Stimulated activated CD4-positive, alpha-beta T cell treated with anti-CD3 and anti-CD28 coated beads, TNF-alpha, amount 100 ng/mL, for 4 hours (primary cell): ENCODE data around the gene CGN.

Experiments
- DNase-seq, 3 experiments: peaks; one replicate each; pipeline ENCODE4 v3.0.0-alpha.2; 2020; ENCODE audit warnings: low read depth in 3 of 3

The CGN gene

GRCh38 chr1:151510957-151511635 lies at the start of gene CGN:
Gene CGN (plus strand): TSS chr1:151511387. CDS start chr1:151518520, 7,133 bp downstream.
- DNase-seq: peak; percentile 74 to 77 (median 77)

DNA sequence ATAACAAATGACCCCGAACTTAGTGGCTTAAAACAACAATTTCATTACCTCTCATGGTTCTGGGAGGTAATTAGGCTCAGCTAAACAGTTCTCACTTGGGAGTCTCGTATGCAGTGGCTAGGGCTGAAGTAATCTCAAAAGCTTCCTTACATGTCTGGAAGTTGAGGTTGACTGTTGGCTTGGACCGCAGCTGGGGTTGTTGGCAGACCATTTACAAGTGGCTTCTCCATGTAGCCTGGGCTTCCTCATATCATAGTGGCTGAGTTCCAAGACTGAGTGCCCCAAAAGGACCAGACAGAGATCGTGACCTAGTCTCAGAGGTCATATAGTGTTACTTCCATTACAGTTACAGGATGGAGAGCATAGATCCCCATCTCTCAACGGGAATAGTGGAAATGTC lies 49.5 kb upstream of the CGN start:
- DNase-seq: no peak

- no peak for DNase-seq
Observed at GRCh38 chr1:151465026-151465425, 46.2 kb upstream of the CGN start.

GRCh38 chr1:151472856-151473731 lies 38.1 kb upstream of the CGN start:
- DNase-seq: no peak

GRCh38 chr1:151474745-151475144 lies 36.4 kb upstream of the CGN start:
- DNase-seq: no peak

DNA sequence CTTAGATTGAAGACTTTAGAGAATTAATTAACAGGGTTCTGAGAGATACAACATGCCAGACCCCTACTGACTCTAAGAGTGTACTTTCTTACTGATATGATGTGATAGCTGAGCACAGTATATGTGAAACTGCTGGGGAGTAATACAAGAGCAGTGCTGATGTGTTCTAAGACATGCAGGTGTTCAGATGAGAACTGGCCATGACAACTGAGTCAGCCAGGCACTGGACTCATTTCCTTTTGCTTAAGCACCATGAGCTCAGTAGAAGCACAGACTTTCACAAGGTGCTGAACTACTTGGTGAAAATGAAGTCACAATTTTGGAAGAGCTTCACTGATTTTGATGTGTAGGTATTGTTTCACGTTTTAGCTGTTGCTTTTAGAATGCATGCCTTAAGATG lies 36.0 kb upstream of the CGN start:
- no peak for DNase-seq

DNA sequence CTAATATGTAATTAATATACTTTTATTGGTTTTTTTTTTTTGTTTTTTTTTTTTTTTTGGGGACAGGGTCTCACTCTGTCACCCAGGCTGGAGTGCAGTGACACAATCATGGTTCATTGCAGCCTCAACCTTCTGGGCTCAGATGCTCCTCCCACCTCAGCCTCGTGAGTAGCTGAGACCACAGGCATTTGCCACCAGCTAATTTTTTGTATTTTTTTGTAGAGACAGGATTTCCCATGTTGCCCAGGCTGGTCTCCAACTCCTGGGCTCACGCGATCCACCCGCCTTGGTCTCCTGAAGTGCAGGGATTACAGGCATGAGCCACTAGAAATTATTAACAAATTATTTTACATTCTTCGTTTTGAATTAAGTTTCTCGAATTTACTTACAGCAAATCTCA lies 35.1 kb upstream of the CGN start:
- DNase-seq: no peak

GRCh38 chr1:151477066-151477465 lies 34.1 kb upstream of the CGN start:
- DNase-seq: no peak

DNA sequence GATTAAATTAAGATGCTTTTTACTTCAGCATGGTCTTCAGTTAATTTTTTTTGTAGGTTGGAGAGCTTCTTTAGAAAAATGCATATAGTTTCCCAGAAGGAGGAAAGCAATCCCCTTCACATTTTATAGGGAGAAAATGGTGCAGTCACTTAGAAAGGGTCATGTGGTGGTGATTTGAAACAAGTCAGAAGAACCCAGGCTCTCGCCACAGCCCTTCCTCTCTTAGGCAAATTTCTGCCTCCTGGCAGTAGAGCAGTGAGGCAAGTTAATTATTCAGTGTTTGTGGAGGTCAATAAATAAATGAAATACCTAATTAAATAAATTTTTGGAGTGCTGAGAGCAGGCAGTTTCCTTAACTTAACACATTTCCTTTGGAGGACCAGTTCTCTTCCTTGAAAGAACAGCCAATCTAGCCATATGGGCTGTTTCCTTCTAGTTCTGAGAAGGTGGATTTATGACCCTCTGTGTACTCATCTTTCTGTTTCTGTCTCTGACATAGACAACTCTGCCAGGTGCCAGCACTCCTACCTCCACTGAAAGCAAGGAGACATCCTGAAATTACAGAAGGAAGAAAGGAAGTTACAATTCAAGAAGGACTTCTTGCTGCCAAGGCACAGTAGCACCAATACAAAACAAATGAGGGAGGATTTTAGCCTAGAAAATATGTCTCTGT lies 32.9 kb upstream of the CGN start:
- DNase-seq: no peak

- DNase-seq: no peak
Observed at GRCh38 chr1:151478923-151479322, 32.3 kb upstream of the CGN start.

DNA sequence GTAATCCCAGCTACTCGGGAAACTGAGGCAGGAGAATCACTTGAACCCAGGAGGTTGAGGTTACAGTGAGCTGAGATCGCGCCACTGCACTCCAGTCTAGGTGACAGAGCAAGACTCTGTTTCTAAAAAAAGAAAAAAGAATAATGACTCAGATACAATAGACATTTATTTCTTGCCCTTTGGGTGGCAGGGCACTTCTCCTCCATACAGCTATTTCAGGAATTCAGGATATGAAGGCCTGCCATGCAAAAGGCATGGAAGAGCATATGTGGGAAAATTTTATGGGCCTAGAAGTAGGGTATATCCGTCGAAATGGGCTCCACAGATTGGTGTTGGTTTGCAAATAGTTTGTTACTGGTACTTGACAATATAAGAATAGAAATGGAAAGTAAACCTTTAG lies 31.7 kb upstream of the CGN start:
- DNase-seq: no peak

GRCh38 chr1:151482017-151482416 lies 29.2 kb upstream of the CGN start:
- DNase-seq: no peak

DNA sequence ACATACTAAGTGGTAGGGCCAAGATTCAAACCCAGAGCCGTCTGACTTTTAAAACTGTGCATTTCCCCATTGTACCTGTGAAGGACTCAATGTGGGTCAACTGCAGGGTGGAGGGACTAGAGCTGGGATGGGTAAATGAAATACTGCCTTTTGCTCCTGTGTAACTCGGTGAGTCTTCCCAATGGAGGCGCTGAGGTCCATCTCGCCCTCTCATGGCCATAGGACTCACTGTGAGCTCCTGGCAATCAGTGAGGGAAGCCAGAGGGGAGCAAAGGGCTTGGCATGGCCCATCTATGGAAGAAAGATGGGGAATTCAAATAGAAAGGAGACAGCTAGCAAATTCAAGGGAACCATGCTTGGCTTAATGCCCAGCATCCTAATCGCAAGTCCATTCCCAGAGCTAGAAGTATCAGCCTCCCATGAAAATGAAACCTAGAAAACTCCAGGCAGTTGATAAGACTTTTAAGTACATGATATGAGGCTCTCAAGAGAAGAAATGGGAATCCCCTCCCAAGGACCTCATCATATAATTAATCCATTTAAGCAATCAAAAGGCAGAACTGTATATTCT lies 25.4 kb upstream of the CGN start:
- no peak for DNase-seq

GRCh38 chr1:151486557-151486956 lies 24.6 kb upstream of the CGN start:
- no peak for DNase-seq

DNA sequence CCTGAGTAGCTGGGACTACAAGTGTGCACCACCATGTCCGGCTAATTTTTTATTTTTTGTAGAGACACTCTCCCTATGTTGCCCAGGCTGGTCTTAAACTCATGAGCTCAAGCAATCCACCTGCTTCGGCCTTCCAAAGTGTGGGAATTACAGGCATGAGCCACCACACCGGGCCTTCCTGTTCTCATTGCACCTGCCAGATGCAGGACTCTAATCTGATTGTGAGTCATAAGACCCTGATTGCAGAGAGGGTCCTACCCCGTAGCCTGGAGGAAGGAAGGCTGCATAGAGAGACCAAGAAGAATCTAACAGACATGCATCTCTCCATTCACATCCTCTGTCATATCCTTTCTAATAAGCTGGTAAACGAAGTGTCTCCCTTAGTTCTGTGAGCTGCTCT lies 19.5 kb upstream of the CGN start:
- DNase-seq: no peak

GRCh38 chr1:151492120-151492519 lies 19.1 kb upstream of the CGN start:
- DNase-seq: no peak

DNA sequence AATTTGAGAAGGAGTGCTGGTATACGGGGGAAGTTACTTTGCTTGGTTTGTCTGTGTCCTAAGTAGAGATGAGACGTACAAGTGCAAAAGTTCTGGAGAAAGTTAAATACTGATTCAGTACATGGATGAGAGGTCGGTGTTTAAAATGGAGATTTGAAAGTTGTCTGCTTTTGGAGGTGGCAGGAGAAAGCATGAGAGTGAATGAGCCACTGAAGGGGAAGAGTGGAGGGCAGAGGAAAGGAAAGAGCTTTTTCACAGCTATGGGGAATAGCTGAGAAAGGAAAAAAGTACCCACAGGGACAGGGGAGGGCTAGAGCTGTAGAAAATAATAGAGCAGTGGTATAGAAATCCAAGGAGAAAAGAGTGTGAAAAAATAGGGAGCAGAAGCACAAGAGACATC lies 18.1 kb upstream of the CGN start:
- no peak for DNase-seq

DNA sequence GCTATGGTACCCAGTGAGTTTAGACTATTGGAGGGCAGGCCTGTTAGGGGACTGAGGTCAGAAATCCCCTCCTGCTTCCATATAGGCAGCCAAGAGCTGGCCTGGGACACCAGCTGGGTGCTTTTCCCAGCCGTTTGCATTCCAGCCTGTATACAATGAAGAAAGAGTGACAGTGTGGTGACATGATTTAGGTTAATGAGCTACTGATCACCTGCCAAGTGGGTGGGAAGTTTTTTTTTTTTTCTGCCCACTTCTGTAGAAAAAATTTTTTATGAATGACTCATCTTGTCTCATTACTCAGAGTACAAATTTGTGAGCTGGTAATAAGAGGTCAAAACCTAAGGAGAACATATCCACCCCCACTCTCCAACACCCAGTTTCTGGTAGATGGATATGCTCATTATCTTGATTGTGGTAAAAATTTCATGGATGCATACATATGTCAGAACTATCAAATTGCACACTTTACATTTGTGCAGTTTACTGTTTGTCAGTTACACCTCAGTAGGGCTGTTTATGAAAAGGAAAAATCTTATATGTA lies 16.4 kb upstream of the CGN start:
- no peak for DNase-seq

- DNase-seq: no peak
Observed at GRCh38 chr1:151495316-151495715, 15.9 kb upstream of the CGN start.

DNA sequence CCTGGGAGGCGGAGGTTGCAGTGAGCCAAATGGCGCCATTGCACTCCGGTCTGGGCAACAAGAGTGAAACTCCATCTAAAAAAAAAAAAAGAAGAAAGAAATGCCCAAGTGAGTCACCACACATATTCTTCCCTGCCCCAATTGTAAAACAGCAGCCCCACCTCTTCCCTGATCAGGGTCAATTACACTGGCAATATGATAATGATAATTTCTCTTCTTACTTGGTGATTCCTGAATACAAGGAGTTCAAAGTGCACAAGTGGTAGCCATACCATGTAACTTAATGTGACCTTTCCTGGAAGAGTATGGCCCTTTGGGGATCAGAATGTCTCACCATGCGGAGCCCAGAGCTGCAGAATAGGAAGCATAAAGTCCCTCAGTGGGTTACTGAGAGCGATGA lies 11.8 kb upstream of the CGN start:
- DNase-seq: no peak

DNA sequence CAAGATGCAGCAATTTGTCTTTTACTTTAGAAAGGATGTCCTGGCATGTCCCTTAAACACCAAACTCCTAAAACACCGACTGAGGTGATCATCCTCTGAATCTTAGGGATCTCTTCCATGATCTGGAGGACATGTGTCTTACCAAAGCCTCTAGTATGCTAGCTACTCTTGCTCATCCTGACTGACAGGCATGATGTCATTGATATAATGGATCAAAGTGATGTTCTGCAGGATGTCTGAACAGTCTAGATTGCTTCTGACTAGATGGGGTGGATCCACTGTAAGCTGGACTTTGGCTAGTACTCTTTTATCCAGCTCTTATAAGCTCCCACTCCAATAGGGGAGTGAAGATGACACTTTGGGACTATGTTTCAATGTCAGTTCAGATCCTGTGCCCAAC lies 11.3 kb upstream of the CGN start:
- DNase-seq: no peak

GRCh38 chr1:151501474-151501873 lies 9.7 kb upstream of the CGN start:
- DNase-seq: no peak
